Ovary (tissue), 9 donors: Measurements from ENCODE around the gene ABHD6. TPM values are rescaled to one million over a fixed set of nuclear protein-coding genes. Genes with fewer than 3 reads are reported as not detected.

ENCODE experiments used
- DNase-seq, 5 donors: peaks; one replicate each; pipeline ENCODE4 v3.0.0-alpha.2; 2019 to 2020
- H3K27ac ChIP-seq, 2 donors: fragments of 200-600 bp; one replicate each; pipeline versions ENCODE4 v1.5.1 to v1.8.0; 2019 to 2022
- H3K27me3 ChIP-seq: fragments of 200-600 bp; one replicate; pipeline ENCODE4 v1.8.0; 2022
- H3K36me3 ChIP-seq: fragments of 200-600 bp; sonication (generic); one replicate; pipeline ENCODE4 v1.5.1; 2019
- H3K4me1 ChIP-seq: one replicate; pipeline ENCODE4 v1.8.1; 2013; ENCODE audit warnings: mild to moderate bottlenecking, moderate library complexity; ENCODE audit not compliant: insufficient read depth
- H3K4me3 ChIP-seq: fragments of 200-600 bp; sonication (generic); one replicate; pipeline ENCODE4 v1.5.1; 2017
- H3K9me3 ChIP-seq, 2 donors: fragments of 200-600 bp in 1 of 2; sonication (generic) in 1 of 2; one replicate each; pipeline versions ENCODE4 v1.5.1 to v1.8.1; 2013 to 2019; ENCODE audit warnings: mild to moderate bottlenecking in 1 of 2, moderate library complexity in 1 of 2
- EP300 ChIP-seq: sonication (generic); formaldehyde crosslinking; IDR thresholded peaks from one replicate; pipeline ENCODE4 v1.6.1; 2017; ENCODE audit warnings: antibody characterized with exemption
- POLR2A ChIP-seq: fragments of 450-650 bp; IDR thresholded peaks from one replicate; pipeline ENCODE4 v1.6.1; 2017; ENCODE audit warnings: antibody characterized with exemption, mild to moderate bottlenecking, moderate library complexity
- WGBS, 3 donors: extraction: QIAGEN DNeasy Blood & Tissue Kit in 1 of 3; methylation state at CpG; one replicate each; pipeline versions ENCODE4 v1.1.5 to v1.1.7; 2013 to 2017; 5-methylcytosine and 5-hydroxymethylcytosine counted together
- intact Hi-C, 4 donors: fragments of 100-400 bp; cut with DNase I; formaldehyde crosslinking; loops; one replicate each; pipeline versions ENCODE4 v1.11.0 to v1.15.1; 2022 to 2023
- polyA plus RNA-seq, 2 donors: library from polyadenylated mRNA; stranded (reverse); fragments of 200-250 nt in 1 of 2; fragments of 350-450 nt in 1 of 2; fragmentation: Illumina TruSeq in 1 of 2; extraction: RNeasy Lipid Tissue Mini Kit (QIAGEN cat#74804) in 1 of 2; gene quantifications; one replicate each; pipeline ENCODE4 v1.2.3, GENCODE V29; 2013 to 2014
- total RNA-seq, 7 donors: library from RNA; depleted of rRNA in 2 of 7; stranded (reverse); fragments of >200 nt in 2 of 7; fragmentation: NEBNext Ultra II Directional in 3 of 7; extraction: Animal tissue kit (Norgen Biotek cat#: 25700) in 3 of 7; gene quantifications; one replicate each; pipeline versions ENCODE4 v1.1.0 to v1.2.4, GENCODE V29; 2016 to 2023
- TF ChIP-seq, protein P1 (sequence below), 3 donors: fragments of 450-650 bp in 2 of 3; fragments of 200-600 bp in 1 of 3; IDR thresholded peaks; one replicate each; pipeline versions ENCODE4 v1.5.1 to v1.8.0; 2016 to 2022; ENCODE audit warnings: antibody characterized with exemption in 3 of 3, mild to moderate bottlenecking in 1 of 3
- donor health status: DM: no; HTN: no; CAD: no; lungs with moderate emphysema.
- donor health status: DM: no; HTN: no; CAD: no.
- donor health status: Bipolar disorder and iron deficiency.
- donor health status: DM: yes; HTN: yes; CAD: no.
- donor health status: DM: no; HTN: no; CAD: no.
- donor health status: DM: yes; HTN: yes; CAD: no.

Gene ABHD6
- total and polyA plus RNA-seq, 9 donors = 4.8 to 36.6 (median 10.5) TPM

DNA sequence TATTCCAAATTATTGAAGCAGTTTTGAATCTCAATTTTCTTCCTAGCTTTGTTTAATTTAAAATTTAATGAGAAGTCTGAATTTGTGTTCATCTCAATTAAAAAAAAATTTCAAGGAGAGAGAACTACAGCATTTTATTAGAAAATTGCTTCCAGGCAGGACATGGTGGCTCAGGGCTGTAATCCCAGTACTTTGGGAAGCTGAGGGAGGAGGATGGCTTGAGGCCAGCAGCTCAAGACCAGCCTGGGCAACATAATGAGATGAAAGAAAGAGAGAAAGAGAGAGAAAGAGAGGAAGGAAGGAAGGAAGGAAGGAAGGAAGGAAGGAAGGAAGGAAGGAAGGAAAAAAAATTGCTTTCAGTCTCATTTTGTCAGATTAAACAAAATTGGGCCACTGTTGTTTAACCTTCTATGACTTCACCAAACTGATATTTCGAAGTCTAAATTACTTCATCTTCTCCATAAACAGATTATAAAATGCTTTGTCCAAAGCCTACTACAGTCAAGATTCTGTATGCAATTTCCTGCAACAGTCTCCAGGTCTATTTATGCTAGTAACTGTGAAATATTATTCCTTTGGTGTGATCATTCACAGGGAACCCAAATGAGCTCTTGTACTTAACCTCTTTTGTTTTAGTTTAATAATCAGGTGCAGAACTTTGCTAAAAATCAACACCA lies 6.6 kb upstream of the ABHD6 start:
- TF ChIP-seq, protein P1, sequence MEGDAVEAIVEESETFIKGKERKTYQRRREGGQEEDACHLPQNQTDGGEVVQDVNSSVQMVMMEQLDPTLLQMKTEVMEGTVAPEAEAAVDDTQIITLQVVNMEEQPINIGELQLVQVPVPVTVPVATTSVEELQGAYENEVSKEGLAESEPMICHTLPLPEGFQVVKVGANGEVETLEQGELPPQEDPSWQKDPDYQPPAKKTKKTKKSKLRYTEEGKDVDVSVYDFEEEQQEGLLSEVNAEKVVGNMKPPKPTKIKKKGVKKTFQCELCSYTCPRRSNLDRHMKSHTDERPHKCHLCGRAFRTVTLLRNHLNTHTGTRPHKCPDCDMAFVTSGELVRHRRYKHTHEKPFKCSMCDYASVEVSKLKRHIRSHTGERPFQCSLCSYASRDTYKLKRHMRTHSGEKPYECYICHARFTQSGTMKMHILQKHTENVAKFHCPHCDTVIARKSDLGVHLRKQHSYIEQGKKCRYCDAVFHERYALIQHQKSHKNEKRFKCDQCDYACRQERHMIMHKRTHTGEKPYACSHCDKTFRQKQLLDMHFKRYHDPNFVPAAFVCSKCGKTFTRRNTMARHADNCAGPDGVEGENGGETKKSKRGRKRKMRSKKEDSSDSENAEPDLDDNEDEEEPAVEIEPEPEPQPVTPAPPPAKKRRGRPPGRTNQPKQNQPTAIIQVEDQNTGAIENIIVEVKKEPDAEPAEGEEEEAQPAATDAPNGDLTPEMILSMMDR (IDR thresholded peaks at IDR 0.05) = no peak
- no peak for TF ChIP-seq POLR2A
- Histone ChIP-seq H3K27ac (no peak overlapping the region), H3K36me3 (no peaks in the 10 kb centered on the region), H3K4me3 (no peak overlapping the region), H3K9me3 (no peaks in the 10 kb centered on the region), H3K4me1 (no peaks in the 10 kb centered on the region), H3K27me3 (no peaks in the 10 kb centered on the region)
- WGBS, 3 donors = 0 to 27% (median 0%) methylated on average over 1 of the region's 1 CpG
- no peak for DNase-seq
- intact Hi-C loops = loop anchor here in 2 of 4 donors (10.0 kb wide), 2 partner anchors 64 to 74 kb away; partner anchors contain the start of genes HTD2 (in 1 of the 2) and RPP14 (in 1 of the 2)

DNA sequence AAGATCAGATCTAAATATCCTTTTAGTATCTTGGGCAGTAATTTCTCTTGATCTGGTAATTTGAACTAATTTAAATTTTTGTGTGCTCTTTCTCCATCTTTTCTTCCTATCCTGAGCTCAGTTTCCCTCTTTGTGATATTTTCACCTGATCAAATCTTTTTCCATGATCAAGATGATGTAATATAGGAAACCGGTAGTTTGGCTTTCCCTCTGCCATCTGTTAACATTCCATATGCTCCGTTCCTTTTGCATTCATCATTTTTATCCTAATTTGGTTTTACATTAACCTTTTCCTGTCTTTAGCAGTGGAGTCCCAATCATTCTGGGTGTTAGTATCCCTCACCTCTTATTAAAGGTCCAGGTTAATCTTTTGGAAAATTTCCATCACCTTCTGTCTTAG lies 5.9 kb upstream of the ABHD6 start:
- no peaks in the 10 kb centered on the region for H3K27me3 ChIP-seq
- no peak for DNase-seq
- H3K4me3 ChIP-seq = no peak overlapping the region
- H3K9me3 ChIP-seq = no peaks in the 10 kb centered on the region
- H3K27ac ChIP-seq = no peak overlapping the region
- H3K36me3 ChIP-seq = no peaks in the 10 kb centered on the region
- no peaks in the 10 kb centered on the region for H3K4me1 ChIP-seq
- intact Hi-C loops = loop anchor here in 2 of 4 donors (10.0 kb wide), 2 partner anchors 63 to 73 kb away; partner anchors contain the start of genes HTD2 (in 1 of the 2) and RPP14 (in 1 of the 2)
- TF ChIP-seq EP300 (no peak), POLR2A (no peak)
- TF ChIP-seq, protein P1 (IDR thresholded peaks at IDR 0.05) = no peak
- WGBS, 3 donors = 11 to 19% (median 15%) methylated on average over 2 of the region's 2 CpGs

- TF ChIP-seq EP300 (no peak), POLR2A (no peak)
- TF ChIP-seq, protein P1 (IDR thresholded peaks at IDR 0.05) = no peak
- no peaks in the 10 kb centered on the region for H3K9me3 ChIP-seq
- peaks cover 2% of the 10 kb centered on the region for H3K4me1 ChIP-seq
- H3K27me3 ChIP-seq = no peaks in the 10 kb centered on the region
- H3K36me3 ChIP-seq = no peaks in the 10 kb centered on the region
- no peak for DNase-seq
- intact Hi-C loops = loop anchor here in 2 of 4 donors (10.0 kb wide), 2 partner anchors 60 to 70 kb away; partner anchors contain the start of genes HTD2 (in 1 of the 2) and RPP14 (in 1 of the 2)
- H3K27ac ChIP-seq = no peak overlapping the region
- no peak overlapping the region for H3K4me3 ChIP-seq
- WGBS, 3 donors = 42 to 46% (median 42%) methylated on average over 4 of the region's 4 CpGs
Measured at GRCh38 chr3:58234516-58234931, 3.1 kb upstream of the ABHD6 start.

GRCh38 chr3:58235970-58236369 lies 1.6 kb upstream of the ABHD6 start:
- H3K4me1 ChIP-seq = peaks cover 2% of the 10 kb centered on the region
- no peaks in the 10 kb centered on the region for H3K36me3 ChIP-seq
- TF ChIP-seq EP300 = no peak
- no peak for TF ChIP-seq POLR2A
- TF ChIP-seq, protein P1 (IDR thresholded peaks at IDR 0.05) = no peak
- H3K4me3 ChIP-seq = no peak overlapping the region
- H3K27me3 ChIP-seq = no peaks in the 10 kb centered on the region
- intact Hi-C loops = loop anchor here (5.0 to 10.0 kb wide), 5 partner anchors 59 to 374 kb away; partner anchors contain the start of genes HTD2 (in 2 of the 4) and RPP14 (in 2 of the 4)
- H3K27ac ChIP-seq = no peak overlapping the region
- 61 to 80% (median 64%) methylated on average over 4 of the region's 4 CpGs for WGBS, 3 donors
- DNase-seq = no peak
- H3K9me3 ChIP-seq = no peaks in the 10 kb centered on the region
